GM12892 (cell line): ENCODE data around the gene RHBDL3.

ENCODE experiments used
- POLR2A ChIP-seq: IDR thresholded peaks from 2 replicates; pipeline ENCODE4 v1.6.1; 2011; ENCODE audit warnings: low read depth, low read length, control low read depth
- POLR2AphosphoS5 ChIP-seq: IDR thresholded peaks from 2 replicates; pipeline ENCODE4 v1.6.1; 2011; ENCODE audit warnings: low read depth, low read length, control low read depth

- TF ChIP-seq POLR2A (no peak), POLR2AphosphoS5 (no peak)
These were observed 32.7 kb downstream of the RHBDL3 start for GRCh38 chr17:32298298-32298697.
